Activated CD4-positive, alpha-beta T cell treated with anti-CD3 and anti-CD28 coated beads, Interleukin-2, Interleukin-6, amounts not matched to agents 100 ng/mL and 50 ng/mL, durations not matched to agents 16 hours and 8 hours (primary cell): ENCODE measurements around the gene GLT6D1.
"Not testable (repeated sequence)": the region's sequence is repeated elsewhere in the genome, so short reads cannot be mapped to it uniquely, and the experiment has no call there.

Experiments
- DNase-seq: peaks from one replicate; pipeline ENCODE4 v3.0.0-alpha.2; 2020

Gene GLT6D1, protein sequence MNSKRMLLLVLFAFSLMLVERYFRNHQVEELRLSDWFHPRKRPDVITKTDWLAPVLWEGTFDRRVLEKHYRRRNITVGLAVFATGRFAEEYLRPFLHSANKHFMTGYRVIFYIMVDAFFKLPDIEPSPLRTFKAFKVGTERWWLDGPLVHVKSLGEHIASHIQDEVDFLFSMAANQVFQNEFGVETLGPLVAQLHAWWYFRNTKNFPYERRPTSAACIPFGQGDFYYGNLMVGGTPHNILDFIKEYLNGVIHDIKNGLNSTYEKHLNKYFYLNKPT

DNA sequence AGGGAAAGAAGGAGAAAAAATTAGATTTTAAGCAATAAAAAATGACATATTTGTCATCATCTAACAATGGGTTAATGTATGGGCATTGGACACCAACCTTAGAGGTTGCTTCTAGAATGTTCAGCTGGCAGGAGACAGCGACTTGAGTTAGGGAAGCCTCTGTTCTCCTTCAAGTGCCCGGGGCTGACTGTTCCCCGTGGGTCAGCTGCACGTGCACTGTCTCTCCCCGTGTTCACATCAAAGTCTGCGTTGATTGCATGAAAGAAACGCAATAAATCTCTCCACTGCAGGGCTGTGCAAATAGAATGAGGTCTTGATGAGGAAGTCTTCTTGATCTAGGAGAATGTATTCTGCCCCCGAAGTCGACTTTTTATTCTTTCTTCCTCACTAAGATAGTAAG lies at the start of gene GLT6D1:
Gene GLT6D1, minus strand, starts transcription at position 345 of the 400 bp plus-strand sequence. CDS start 353 bp downstream, outside the sequence.
- DNase-seq = no peak

DNA sequence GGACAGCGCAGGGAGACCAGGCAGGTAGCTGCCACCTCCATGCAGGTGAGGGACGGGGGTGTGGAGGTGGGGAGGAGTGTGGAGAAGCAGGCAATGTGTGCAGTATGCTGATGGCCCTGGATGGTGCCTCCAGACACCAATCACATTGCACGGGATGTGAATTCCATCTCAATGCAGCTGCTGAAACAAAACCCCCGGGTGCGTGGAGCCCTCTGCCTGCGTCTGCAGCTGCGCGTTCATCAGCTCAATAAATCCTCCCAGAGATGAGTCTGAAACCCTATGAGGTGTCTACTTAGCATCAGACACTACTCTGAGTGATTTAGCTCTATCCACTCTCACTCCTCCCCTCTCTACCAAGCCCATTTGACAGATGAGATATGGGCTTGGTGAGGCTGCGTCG lies 49.7 kb upstream of the GLT6D1 start:
- no peak for DNase-seq

DNA sequence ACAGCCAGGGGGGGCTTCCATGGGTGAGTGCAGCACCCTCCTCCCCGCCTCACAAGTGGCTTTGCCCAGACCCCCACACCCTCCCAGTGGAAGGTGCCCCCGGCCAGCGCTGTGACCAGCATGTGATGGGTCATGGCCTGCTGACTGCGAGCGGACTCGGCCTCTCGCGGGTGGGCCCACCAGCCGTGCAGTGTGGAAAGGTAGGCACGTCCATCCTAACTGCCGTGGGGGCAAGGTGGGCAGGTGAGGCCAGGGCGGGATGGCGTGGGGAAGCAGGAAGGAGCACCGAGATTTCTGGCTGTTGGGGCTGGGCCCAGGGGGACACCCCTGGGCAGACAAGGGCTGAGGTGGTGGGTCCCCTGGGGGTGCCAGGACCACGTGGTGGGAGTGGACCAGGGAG lies 47.9 kb upstream of the GLT6D1 start:
- no peak for DNase-seq

DNA sequence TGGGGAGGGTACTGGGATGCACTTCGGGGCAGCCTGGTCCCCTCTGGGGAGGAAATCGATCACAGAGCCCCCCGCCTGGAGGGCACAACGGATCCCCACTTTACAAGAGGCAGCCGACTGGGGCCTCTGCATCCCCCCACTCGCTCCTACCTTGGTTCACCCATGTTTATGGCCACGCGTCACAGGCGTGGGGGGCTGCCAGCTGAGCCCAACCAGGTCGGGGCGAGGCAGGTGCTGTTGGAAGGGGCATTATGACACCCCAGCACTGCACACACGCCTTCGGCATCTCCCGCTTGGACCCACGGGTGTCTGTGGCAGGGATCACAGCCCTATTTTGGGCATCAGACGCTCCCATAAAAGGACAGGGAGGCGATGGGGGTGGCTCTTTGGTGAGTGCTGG lies 45.4 kb upstream of the GLT6D1 start:
- DNase-seq = no peak

DNA sequence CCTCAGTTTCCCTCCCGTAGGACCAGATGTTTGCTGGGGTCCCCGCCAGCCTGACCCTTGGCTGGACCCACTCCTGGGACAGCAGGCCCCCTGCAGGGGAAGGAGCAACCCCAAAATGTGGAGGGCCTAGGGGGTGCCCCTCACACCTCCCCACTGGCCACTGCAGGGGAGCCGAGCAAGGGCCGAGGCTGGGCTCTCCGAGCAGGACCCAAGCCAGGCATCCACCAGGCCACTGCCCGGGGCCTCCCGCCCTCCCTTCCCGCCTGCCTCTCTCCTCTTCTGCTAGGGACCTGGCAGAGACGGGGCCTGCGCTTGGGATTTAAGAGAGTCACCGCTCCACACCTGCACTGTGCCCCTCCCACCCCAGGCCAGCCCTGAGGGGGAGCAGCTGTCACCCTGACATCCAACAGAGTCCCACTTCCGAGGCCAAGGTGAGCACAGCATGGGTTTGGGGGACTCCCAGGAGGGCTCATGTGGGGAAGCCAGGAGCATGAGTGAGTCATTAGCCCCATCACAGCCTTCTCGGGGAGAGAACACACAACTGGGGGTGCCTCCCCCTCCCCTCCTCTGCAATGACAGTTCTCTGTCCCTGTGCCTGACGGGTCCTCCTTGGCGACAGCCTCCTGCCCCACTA lies 44.2 kb upstream of the GLT6D1 start:
- no peak for DNase-seq

DNA sequence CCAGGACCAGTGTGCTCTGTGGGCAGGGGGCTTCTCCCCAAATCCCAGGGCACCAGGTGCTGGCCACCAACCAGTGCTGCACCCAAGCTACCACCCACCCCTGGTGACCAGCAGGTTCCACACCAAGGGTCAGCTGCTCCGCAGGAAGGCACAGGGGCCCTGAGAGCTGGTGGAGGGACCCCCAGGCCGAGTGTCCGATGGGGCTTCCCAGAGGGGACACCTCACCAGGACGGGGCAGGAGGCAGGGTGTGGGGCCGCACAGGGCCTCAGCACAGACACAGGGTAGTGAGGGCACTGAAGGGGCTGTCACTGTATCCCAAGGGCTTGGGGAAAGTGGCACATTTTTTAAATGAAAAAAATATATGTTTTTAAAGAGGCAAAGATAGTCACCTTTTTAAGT lies 41.8 kb upstream of the GLT6D1 start:
- no peak for DNase-seq

DNA sequence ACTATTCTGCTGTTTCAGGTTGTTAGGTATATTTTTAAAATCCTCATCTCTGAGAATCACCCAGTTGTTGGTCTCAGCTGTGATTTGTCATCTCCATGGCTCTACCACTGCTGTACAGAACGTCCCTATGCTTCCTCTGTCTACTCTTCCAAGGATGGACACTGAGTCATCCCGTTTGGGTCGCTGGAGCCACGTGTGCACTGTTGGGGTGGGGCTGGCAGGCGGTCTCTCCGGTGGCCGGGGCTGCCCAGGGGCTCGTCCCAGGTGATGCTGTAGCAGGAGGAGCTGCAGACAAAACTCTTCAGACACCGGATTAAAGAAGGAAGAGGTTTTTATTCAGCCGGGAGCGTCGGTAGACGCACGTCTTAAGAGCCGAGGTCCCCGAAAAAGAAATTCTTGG lies 40.7 kb upstream of the GLT6D1 start:
- no peak for DNase-seq

DNA sequence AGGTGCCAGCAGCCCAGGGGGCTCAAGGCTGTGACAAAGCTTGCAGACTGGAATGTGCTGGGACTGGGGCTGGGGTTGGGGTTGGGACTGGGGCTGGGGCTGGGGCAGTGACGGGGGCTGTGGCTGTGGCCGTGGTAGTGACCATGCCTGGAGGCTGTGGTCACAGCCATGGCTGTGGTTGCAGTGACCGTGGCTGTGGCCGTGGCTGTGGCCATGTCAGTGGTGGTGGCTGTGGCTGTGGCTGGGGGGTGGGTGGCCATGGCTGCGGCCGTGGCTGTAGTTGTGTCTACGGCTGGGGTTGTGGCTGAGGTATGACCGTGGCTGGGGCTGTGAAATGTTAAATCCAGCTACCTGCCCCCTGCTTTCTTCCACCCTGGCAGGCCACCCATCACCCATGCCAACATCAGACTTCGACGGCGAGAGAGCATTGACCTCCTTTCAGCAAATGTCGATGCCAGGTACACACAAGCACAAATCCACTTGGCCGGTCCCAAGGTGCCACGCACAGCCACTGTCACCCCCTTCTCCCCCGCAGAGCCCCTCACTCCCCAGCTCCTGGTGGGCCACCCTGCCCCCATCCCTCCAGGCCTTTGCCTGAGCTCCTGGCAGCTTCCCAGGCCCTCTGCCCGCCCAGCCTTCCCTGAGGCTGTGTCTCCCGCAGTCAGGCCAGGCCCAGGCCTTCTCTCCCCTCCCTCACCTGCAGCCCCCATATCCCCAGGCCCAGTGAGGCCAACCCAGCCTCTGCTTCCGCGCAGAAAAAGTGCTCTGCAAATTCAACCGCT lies 39.1 kb upstream of the GLT6D1 start:
- DNase-seq = no peak

DNA sequence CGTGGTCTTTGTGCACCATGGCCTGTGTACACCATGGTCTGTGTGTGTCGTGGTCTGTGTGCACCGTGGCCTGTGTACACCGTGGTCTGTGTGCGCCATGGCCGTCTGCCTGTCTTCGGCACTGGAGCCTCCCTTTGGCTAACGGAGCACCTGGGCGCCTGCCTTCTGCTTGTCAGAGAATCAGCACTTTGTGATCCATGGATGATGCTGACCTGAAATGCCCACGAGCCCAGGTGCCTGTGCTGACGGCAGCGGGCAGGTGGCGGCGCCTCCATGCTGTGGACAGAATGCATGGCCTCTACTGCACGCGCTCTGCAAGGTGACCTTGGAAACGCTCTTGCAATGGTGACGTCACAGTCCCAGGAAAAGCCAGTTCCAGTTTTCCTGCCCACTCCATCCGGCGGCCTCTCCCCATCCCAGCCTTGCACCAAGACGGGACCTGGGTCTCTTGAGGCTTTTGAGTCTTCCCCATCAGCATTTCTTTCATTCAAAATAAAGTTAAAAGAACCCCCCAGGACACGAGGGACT lies 38.4 kb upstream of the GLT6D1 start:
- no peak for DNase-seq

DNA sequence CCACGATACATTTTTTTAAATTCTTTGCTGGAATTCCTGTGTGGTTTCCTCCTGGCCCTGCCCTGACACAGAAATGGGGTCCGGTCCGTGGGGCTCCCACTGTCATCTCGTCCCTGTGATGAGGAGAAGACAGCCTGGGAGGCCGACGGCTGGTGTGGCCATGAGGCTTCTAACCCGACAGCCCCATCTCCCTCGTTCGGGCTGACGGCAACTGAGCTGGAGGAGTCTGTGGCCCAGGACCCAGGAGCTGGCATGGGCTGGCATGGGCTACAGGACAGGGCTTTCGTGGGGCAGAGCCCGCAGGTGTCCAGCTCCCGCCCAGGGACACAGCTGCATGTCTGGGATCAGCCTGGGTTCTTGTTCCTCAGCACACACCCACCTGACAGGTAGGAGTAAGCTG lies 37.6 kb upstream of the GLT6D1 start:
- no peak for DNase-seq

DNA sequence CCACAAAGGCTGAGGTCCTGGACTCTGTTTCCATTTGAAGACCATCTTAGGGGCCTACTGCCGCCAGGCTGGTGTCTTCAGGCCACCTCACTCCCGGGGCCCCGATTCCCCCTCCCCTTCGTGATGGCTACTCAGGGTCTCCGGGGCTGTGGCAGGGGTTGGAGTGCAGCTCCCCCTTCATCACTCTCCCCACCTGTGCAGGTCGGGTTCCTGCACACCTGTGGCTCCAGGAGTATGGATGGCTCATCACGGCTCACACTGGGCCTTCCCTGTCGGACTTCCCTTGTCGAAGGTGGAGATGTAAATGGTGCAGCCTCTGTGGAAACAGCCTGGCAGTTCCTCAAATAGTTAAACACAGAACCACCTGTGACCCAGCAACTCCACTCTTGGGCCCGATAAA lies 35.6 kb upstream of the GLT6D1 start:
- DNase-seq = no peak

DNA sequence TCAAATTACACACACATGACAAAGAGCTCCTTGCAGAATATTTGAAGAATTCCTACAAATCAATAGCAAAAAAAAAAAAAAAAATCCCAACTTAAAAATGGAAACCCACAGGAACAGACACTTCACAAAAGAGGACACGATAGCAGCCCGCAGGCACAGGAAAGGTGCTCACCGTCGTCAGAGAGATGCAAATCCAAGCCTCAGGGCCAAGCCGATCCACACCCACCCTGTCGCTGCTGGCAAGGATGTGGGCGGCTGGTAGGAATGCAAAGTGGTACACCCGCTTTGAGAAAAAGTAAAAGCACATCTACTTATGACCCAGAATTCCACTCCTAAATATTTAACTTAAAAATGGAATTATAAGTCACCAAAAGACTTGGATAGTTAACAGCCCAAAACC lies 34.6 kb upstream of the GLT6D1 start:
- no peak for DNase-seq

DNA sequence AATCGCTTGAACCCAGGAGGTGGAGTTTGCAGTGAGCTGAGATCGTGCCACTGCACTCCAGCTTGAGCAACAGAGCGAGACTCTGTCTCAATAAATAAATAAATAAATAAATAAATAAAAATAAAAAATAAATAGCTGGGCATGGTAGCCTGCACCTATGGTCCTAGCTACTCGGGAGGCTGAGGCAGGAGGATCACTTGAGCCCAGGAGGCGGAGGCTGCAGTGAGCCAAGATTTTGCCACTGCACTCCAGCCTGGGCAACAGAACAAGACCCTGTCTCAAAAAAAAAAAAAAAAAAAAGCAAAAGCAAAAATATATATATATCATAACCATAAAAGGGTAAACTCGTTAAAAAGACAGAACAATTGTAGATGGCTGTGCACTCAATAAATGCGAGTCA lies 33.4 kb upstream of the GLT6D1 start:
- DNase-seq = not testable (repeated sequence)

DNA sequence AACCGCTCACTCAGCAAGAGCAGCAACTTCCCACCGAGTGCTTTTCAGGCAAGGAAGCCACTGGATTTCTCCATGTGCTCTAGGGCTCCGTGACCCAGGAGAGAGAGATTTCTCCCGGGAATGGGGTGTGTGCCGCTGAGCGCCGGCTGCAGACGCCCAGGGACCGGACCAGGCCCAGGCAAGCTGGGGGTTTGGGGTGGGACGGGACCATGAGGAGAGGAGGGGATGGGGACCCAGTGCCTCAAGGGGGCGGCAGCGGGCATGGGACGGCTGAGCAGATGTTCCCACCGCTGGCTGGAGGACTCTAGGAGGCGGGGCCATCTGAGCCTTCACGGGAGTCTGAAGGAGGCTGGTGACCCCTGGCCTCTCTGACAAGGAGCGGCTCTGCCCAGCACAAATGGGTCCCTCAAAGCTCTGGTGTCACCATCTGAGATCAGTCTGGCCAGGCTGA lies 32.3 kb upstream of the GLT6D1 start:
- no peak for DNase-seq

DNA sequence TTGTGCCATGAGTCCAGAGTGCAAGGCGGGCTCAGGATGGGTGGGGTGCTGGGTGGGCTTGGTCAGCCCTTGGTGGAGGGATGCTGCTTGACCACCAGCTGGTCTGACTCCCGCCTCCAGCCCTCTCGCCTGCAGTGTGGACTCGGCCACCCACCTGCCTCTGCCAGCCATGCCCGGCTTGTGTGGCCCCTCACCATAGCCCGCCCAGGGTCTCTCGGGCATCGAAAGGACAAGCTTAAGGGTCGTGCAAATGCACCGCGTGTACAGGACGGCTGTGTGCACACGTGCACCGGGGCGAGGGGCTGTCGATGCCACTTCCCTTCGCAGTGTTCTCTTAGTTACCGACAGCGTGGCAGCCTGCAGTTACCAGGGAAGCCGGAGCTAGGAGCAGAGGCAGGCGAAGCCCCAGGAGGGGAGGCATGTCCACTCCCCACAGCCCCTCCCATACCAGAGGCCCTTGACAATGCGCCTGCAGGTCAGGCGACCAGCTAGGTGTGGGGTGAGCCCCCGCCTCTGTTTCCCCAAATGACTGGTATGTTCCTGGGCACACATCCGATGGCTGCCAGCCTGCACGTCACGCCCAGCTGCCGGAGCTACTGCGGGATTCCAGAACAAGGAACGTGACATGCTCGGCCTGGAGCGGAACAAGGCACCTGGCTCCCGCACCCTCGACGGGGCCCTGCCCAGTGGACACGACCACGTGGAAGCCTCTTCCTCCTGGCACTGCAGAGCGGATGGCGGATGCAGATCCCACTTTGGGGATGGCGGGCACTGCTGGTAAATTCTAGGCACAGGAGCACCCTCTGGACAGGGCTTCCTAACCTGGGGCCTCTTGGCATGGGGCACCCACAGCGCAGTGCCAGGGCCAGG lies 31.6 kb upstream of the GLT6D1 start:
- DNase-seq = no peak

DNA sequence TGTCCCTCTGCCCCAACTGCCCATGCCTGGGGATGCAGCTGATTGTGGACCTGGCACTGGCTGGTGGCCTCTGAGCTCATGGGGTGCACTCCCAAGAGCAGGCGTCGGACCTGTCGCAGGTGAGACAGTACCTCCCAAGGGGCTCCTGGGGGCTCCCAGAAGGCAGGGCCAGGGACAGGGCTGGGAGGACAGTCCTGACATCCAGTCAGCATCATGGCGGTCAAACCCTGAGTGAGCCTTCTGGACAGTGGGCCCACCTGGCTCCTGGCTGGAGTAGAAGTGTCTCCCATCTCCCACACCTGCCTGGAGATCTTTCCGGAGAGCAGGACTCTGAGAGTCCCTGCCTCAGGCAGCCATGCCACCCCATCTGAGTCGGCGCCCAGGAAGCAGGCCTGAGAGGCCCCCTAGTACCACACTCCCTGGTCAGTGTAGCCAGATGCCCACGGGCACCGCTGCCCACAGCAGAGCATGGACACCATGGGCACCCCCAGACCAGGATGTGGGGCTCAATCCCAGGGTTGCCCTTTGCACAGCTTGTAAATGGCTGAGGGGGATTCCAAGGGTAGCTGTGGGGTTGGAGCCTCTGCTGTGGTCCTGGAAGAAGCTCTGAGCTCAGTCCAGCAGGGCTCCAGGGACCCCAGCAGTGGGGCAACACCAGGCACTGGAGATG lies 30.4 kb upstream of the GLT6D1 start:
- DNase-seq = no peak

DNA sequence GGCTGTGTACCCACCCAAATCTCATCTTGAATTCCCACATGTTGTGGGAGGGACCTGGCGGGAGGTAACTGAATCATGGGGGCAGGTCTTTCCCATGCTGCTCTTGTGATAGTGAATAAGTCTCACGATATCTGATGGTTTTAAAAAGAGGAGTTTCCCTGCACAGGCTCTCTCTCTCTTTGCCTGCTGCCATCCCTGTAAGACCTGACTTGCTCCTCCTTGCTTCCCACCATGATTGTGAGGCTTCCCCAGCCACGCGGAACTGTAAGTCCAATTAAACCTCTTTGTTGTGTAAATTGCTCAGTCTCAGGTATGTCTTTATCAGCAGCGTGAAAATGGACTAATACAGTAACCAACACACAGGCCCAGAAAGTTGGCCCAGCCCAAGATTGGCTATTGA lies 29.7 kb upstream of the GLT6D1 start:
- not testable (repeated sequence) for DNase-seq

DNA sequence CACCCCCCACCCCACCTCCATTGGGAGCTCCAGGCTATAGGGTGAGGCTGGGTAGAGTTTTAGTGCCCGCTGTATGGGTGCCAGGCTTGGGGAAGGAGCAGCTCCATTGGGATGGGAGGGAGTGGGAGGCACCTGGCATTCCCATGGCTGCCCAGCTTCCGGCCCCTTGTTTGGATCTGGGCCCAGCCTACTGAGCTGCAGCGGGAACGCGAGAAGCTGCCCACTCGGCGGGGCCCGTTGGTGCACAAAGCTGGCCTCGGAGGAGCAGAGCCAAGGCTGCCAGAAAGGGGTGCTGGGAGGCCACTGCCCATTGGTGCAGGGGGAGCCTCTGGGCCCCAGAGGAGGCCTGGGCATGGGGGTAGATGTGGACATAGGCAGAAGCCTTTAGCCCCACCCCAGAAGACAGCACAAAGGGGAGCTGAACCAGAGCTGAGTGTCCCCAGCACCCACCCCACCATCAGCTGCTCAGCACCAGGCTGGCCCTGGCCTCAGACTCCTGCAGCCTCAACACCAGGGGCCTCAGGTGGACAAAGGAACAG lies 28.2 kb upstream of the GLT6D1 start:
- DNase-seq = no peak

DNA sequence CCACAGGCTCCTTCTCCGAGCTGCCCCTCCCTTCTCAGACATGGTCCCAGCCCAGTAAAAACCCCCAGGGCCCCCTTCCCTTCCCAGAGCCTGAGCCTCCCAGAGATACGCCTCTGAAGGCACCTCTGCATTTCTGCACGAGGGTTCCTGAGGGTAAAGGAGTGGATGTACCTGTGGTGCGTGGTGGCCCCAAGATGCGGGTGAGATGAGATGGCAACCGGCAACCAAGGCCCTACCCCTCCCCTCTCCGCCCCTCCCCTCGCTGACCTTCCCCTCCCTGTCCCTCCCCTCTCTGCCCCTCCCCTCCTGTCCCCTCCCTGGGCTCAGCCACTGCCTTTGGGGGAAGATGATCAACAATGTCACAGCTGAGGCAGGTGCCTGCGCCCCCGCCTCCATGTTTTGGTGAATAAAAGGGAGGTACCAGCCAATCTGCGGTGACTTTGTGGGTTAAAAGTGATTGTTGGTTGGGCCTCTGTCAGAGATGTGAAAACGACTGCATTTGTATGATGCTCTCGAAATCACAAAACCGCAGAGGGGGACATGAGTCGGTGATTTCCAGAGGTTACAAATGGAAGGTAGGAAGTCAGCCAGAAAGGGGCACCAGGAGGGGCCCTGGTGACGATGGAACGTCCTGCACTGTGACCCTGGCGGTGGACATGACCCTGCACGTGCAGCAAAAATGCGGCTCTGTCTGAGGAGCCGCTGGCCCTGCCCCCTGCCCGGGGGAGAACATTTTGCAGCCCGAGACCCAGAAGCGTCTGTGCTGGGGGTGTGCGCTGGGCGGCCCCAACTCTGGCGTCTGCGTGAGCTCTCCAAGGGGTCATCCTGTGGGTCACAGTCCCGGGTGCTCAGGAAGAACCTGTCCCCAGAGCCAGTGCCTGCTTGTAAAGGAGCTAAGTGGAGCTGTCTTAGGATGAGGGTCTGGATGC lies 27.5 kb upstream of the GLT6D1 start:
- DNase-seq = no peak

DNA sequence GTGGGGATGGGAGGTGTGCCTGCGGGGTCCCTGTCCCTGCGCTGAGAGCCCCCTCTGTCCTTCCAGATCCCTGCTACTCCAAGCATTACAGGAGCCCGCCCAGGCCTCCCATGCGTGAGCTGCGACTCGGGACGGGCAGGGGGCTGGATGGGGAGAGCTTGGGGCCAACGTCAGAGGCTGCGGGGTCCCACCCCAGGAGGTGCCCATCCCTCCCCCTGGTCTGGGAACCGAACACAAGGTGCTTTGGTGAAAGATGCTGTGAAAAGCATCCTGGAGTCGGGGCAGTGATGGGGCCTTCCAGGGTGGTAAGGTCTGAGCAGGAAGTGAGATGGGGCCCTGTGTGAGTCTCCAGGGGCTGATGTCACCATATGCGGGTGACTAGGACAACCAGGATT lies 26.5 kb upstream of the GLT6D1 start:
- no peak for DNase-seq
